ENCODE measurements around the gene ACTN4. TPM values are rescaled to one million over a fixed set of nuclear protein-coding genes. Genes with fewer than 3 reads are reported as not detected.

The ACTN4 gene
- total RNA-seq, 1 donor from 2014 or later: 656 TPM

DNA sequence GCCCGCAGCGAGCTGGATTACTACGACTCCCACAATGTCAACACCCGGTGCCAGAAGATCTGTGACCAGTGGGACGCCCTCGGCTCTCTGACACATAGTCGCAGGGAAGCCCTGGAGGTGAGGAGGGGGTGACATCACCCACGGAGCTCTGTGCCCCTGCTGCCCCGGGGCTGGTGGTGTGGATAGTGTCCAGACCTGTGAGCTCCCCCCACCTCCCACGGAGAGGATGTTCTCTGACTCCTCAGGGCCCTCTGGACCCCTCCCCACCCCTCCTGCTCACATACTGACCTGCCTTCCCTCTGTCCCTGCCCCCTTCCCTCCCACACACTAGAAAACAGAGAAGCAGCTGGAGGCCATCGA, 76.1 kb downstream of the ACTN4 start:
- DNase-seq (ENCODE audit: low spot score): no peak

GRCh38 chr19:38723990-38724854, 76.8 kb downstream of the ACTN4 start:
- no peak for DNase-seq (ENCODE audit: low spot score)

DNA sequence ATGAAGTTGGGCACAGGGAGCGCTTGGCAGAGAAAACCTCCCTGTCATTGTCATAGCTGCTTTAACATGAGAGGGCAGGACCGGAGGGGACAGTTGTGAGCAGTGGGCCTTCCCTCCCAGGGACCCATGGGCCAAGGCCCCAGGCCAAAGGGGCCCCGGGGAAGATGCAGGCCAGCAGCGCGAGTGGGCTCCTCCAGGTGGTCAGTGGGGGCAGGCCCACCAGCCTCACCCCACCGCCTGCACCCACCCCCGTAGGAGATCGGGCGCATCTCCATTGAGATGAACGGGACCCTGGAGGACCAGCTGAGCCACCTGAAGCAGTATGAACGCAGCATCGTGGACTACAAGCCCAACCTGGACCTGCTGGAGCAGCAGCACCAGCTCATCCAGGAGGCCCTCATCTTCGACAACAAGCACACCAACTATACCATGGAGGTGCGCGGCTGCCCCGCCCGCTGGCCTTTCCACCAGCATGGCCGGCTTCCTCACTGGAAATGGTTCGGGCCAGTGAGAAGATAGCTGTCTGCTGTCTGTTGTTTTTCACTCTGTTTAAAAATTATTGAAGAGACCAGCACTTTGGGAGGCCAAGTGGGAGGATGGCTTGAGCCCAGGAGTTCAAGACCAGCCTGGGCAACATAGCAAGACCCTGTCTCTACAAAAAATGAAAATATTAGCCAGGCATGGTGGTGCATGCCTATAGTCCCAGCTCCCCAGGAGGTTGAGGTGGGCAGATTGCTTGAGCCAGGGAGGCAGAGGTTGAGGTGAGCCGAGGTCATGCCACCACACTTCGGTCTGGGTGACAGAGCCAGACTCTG, 78.2 kb downstream of the ACTN4 start:
- DNase-seq (ENCODE audit: low spot score): no peak

DNA sequence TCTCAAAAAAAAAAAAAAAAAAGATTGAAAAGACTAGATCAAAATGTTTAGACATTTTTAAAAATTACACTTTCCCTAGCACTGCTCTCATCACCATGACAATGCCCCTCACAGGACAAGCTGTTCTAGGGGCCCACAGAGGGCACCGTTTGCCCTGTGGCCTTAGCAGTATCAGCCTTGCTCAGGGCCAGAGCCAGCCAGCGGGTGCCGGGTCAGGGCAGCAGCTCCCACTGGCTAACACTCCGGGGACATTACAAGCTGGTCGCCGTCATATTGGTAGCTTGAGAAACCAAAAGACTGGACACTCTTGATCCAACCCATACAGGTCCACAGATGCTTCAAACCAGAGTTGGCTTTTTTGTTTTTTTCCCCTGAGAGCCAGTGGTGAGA, 78.8 kb downstream of the ACTN4 start:
- no peak for DNase-seq (ENCODE audit: low spot score)

- DNase-seq (ENCODE audit: low spot score): no peak
These were observed 79.4 kb downstream of the ACTN4 start for GRCh38 chr19:38726761-38727301.

DNA sequence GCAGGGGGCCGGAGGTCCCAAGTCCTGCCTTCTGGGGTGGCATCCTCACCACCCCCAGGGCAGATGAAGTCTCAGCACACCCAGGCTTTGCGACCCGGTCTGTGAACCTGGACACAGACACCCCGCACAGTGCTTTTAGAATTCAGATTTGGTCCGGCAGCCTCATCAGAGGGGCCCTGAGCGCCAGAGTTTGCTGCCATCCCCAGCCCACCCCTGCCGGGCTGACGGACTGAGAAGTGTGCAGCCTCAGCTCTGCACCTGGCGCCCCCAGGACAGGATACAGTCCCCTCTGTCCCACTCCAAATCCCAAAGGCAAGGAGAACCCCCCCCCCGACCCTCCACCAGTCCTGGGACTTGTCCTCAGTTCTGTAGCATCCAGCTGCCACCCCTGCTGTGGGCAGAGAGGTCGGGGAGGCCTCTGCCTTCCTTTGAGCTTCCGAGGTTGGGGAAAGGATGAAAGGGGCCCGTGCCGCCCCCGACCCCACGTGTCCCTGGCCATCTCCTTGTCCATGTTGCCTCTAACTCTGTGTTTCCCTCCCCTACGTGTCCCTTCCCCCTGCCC, 79.9 kb downstream of the ACTN4 start:
- DNase-seq (ENCODE audit: low spot score): no peak

GRCh38 chr19:38727868-38728660, 80.6 kb downstream of the ACTN4 start:
- DNase-seq (ENCODE audit: low spot score): no peak

GRCh38 chr19:38728752-38729541, 81.5 kb downstream of the ACTN4 start:
- no peak for DNase-seq (ENCODE audit: low spot score)

DNA sequence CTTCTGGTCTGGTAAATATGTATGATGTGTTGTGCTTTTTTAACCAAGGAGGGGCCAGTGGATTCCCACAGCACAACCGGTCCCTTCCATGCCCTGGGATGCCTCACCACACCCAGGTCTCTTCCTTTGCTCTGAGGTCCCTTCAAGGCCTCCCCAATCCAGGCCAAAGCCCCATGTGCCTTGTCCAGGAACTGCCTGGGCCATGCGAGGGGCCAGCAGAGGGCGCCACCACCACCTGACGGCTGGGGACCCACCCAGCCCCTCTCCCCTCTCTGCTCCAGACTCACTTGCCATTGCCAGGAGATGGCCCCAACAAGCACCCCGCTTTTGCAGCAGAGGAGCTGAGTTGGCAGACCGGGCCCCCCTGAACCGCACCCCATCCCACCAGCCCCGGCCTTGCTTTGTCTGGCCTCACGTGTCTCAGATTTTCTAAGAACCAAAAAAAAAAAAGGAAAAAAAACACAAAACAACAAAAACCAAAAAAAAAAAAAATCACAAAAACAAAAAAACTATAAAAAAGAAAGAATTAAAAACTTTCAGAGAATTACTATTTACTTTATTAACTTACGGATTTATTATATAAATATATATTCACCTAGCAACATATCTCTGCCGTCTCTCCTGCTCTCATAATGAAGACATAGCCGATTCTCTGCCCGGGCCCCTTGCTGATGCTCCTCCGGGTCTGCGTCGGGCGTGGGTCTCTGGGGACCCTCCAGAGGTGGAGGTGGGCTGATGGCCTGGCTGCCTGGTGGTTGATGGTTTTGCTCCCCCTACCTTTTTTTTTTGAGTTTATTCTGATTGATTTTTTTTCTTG, 82.4 kb downstream of the ACTN4 start:
- DNase-seq (ENCODE audit: low spot score): no peak

DNA sequence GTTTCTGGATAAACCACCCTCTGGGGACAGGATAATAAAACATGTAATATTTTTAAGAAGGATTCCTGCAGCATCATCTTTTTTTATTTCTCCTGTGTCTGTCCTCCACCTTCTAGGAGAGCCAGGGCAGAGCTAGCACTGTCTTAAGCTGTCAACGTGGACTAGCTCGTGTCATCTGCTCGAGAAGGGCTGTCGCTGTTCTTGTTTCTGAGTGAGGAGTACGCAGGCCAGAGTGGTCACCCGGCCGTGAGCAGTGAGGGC, 83.0 kb downstream of the ACTN4 start:
- no peak for DNase-seq (ENCODE audit: low spot score)

DNA sequence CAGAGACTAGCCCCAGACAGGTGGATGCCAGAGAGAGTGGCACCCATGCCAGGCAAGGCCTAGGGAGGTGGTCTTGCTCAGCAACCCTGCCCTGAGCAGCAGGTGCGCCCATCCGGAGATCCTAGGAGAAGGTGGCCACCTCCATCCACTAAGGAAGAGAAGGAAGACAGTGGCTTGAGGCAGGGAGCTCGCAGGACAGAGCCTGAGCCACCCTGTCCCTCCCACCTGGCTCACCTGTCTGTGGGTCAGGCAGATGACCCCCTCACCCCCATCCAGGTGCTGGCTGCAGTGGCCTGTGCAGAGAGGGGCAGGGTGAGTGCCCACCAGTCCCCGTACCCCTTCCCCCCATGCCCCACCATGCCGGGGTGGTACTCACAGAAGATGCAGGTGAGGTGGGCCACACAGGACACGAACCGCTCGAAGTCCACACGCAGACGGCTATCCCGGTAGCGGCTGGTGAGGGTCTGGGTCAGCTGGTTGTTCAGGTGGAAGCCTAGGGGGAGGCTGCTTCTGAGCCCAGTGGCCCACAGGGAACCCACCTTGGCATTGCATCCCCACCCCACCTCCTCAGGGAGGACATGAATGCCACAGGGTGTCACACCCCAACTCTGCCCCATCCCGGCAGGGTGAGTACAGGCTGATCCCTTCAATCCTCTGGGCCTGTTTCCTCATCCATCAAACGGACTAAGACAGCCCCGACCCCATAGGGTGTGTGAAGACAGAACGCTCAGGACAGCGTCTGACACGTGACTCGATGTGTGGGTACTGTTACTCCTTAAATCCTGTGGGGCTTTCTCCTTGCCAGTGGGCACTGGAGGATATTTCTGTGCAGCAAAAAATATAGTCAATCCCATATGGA, 83.5 kb downstream of the ACTN4 start:
- DNase-seq (ENCODE audit: low spot score): peak; percentile 43

DNA sequence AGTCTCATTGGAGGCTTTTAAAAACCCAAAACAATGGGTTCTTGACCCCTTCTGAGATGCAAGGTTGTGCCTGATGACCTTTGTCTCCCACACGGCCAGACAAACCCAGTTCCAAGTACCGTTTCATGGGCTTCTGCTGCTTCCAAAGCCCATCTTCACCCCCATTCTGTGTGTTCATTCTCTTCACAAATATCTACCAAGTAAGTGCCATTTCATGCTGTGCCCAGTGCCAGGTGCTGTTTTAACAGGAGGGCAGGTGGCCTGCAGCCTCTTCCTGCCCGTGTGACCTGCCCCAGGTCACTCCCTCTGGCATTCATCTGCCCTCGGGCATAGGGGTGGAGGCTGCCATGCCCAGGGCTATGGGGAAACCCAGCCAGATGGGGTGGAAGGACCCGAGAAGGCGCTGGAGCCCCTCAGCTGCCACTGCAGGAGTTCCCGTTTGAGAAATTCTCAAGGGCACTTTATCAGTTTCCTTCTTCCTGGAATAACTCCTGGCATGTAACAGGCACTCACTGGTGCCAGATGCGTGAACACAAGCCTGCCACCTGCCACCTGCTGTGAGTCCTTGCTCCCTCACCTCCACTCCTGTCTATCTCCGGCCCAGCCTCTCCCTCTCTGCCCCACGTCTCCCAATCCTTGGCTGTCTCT, 84.3 kb downstream of the ACTN4 start:
- peak; percentile 44 for DNase-seq (ENCODE audit: low spot score)

- DNase-seq (ENCODE audit: low spot score): peak; percentile 43
These were observed 85.7 kb downstream of the ACTN4 start for GRCh38 chr19:38733241-38733492.

DNA sequence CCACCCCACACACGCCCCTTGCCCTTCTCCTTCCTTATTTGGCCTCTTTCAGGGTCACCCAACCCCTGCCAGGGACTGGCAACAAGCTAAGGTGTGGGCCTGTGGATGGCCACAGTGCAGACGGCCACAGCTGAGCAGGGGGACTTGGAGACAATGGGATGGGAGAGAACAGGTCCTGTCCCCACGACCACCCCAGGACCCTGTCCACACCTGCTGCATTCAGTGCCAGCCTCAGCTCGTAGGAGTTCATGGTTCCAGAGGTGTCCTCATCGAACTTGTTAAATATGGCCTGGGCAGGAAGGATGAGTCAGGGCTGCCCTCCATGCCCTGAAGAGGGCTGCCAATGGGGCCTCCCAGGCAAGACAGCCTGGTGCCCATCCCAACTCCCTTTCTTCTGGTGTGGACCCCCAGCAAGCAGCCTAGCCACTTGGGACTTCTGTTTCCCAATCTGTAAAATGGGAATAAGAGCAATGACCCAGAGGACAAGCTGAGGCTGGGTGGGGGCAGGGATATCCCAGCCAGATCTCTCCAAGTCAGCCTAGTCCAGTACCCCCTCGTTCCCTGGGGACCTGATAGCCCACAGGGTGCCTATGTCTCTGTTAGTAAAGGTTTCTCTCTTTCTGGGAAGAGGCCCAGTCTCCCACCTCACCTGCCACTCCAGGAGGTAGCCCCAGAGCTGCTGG, 86.2 kb downstream of the ACTN4 start:
- peak; percentile 42 for DNase-seq (ENCODE audit: low spot score)

DNA sequence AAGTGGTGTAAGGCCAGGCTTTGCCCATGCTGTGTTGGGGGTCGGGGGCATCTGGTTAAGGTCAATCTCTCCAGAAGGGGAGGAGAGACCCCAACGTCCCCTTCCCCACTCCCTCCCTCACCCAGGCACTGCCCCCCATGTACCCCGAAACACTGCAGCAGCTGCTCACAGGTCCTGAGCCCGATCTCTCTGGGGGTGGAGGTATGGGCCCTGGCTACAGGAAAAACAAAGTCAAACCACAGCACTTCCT, 86.7 kb downstream of the ACTN4 start:
- no peak for DNase-seq (ENCODE audit: low spot score)

DNA sequence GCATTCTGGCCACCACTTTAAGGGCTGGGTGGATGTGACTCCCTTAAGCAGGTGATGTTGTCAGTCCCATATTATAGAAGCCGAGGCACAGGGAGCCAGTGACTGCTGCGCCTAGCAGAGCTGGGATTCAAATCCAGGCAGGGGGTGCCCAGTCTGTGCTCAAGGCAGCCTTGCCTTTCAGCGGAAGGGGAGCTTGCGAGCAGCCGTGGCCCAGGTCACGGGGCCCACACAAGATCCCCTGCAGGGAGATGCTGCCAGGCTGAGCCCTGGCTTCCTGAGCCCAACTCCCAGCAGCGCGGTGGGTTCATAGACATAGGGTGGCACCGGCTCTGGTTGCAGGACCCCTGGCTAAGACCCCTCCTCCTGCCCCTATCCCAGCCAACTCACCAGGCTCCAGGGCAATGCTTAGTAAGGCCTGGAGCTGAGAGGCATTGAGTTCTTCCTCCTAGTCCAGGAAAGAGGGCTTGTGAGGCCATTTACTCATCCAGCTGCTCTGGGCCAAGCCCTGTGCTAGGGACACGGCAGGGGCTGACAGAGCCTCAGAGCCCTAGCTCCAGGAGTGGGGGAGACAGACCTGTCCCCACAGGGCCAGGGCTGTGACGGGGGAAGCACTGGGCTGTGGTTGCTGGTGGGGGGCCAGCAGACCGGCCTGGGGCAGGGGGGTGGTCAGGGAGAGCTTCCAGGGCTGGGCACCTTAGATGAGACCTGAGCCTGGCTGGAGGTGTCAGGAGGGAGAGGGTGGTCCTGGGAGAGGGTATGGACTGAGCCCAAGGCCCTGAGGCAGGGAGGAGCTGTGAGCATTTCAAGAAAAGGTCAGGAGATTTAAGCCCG, 87.2 kb downstream of the ACTN4 start:
- peak; percentile 52 for DNase-seq (ENCODE audit: low spot score)

GRCh38 chr19:38735257-38735686, 87.8 kb downstream of the ACTN4 start:
- DNase-seq (ENCODE audit: low spot score): peak; percentile 67

- DNase-seq (ENCODE audit: low spot score): peak; percentile 69
These were observed 88.6 kb downstream of the ACTN4 start for GRCh38 chr19:38736036-38736412.
